Measurements from ENCODE around the gene TNKS1BP1.

The TNKS1BP1 gene

GRCh38 chr11:57324886-57325734 is at the start of gene TNKS1BP1:
Gene TNKS1BP1 (minus strand): TSS chr11:57324952. CDS start chr11:57321885, 3,067 bp downstream.
- Histone ChIP-seq H3F3A (ENCODE audit: control insufficient read depth, insufficient read depth) (peaks cover 19% of the 10 kb centered on the region), H3K4me1 (ENCODE audit: control insufficient read depth, low read length) (peaks cover 41% of the 10 kb centered on the region), H4K20me1 (ENCODE audit: control insufficient read depth, insufficient read depth, low read depth, low read length) (no peaks in the 10 kb centered on the region), H3K9me3 (ENCODE audit: control insufficient read depth, insufficient read depth, low read length) (no peaks in the 10 kb centered on the region), H3K4me3 (ENCODE audit: low read length) (peak within 1 kb of the TSS; percentile 87), H3K27me3 (ENCODE audit: control insufficient read depth, low read length) (no peaks in the 10 kb centered on the region), H3K4me2 (ENCODE audit: low read length) (peak within 1 kb of the TSS; percentile 91), H3K9me2 (replicated peaks; ENCODE audit: control insufficient read depth, low read length) (no peaks in the 10 kb centered on the region), H3K36me3 (ENCODE audit: control insufficient read depth, low read length) (peaks cover 49% of the 10 kb centered on the region), H3K79me2 (ENCODE audit: control insufficient read depth, low read length) (no peaks in the 10 kb centered on the region), H3K27ac (ENCODE audit: low read depth, low read length) (peak within 1 kb of the TSS; percentile 80)
- TF ChIP-seq EZH2phosphoT487 (IDR thresholded peaks at IDR 0.05; ENCODE audit: borderline replicate concordance, low read length) (no peak), CTCF (IDR thresholded peaks at IDR 0.05; ENCODE audit: low read depth, low read length, poor library complexity, severe bottlenecking) (peak; percentile 13)

- Histone ChIP-seq H3K4me2 (ENCODE audit: low read length) (no peak overlapping the region), H3K36me3 (ENCODE audit: control insufficient read depth, low read length) (no peaks in the 10 kb centered on the region), H3K27me3 (ENCODE audit: control insufficient read depth, low read length) (no peaks in the 10 kb centered on the region; the same call in 1 of the 2 replicates), H3F3A (ENCODE audit: control insufficient read depth, insufficient read depth) (no peaks in the 10 kb centered on the region), H3K79me2 (ENCODE audit: control insufficient read depth, low read length) (no peaks in the 10 kb centered on the region), H4K20me1 (ENCODE audit: control insufficient read depth, insufficient read depth, low read depth, low read length) (no peaks in the 10 kb centered on the region), H3K27ac (ENCODE audit: low read depth, low read length) (no peak overlapping the region), H3K9me2 (replicated peaks; ENCODE audit: control insufficient read depth, low read length) (no peaks in the 10 kb centered on the region), H3K4me3 (ENCODE audit: low read length) (no peak overlapping the region), H3K9me3 (ENCODE audit: control insufficient read depth, insufficient read depth, low read length) (no peaks in the 10 kb centered on the region), H3K4me1 (ENCODE audit: control insufficient read depth, low read length) (no peaks in the 10 kb centered on the region)
- TF ChIP-seq CTCF (IDR thresholded peaks at IDR 0.05; ENCODE audit: low read depth, low read length, poor library complexity, severe bottlenecking), result no peak
- no peak for TF ChIP-seq EZH2phosphoT487 (IDR thresholded peaks at IDR 0.05; ENCODE audit: borderline replicate concordance, low read length)
Measured at GRCh38 chr11:57373146-57373545, 48.4 kb upstream of the TNKS1BP1 start.

- Histone ChIP-seq H3K9me2 (replicated peaks; ENCODE audit: control insufficient read depth, low read length) (no peaks in the 10 kb centered on the region), H3K79me2 (ENCODE audit: control insufficient read depth, low read length) (no peaks in the 10 kb centered on the region), H3K4me1 (ENCODE audit: control insufficient read depth, low read length) (no peaks in the 10 kb centered on the region), H3K27me3 (ENCODE audit: control insufficient read depth, low read length) (no peaks in the 10 kb centered on the region; the same call in 1 of the 2 replicates), H3K4me3 (ENCODE audit: low read length) (no peak overlapping the region), H3K9me3 (ENCODE audit: control insufficient read depth, insufficient read depth, low read length) (no peaks in the 10 kb centered on the region), H4K20me1 (ENCODE audit: control insufficient read depth, insufficient read depth, low read depth, low read length) (no peaks in the 10 kb centered on the region), H3F3A (ENCODE audit: control insufficient read depth, insufficient read depth) (no peaks in the 10 kb centered on the region), H3K27ac (ENCODE audit: low read depth, low read length) (no peak overlapping the region), H3K36me3 (ENCODE audit: control insufficient read depth, low read length) (no peaks in the 10 kb centered on the region), H3K4me2 (ENCODE audit: low read length) (no peak overlapping the region)
- no peak for TF ChIP-seq EZH2phosphoT487 (IDR thresholded peaks at IDR 0.05; ENCODE audit: borderline replicate concordance, low read length)
- no peak for TF ChIP-seq CTCF (IDR thresholded peaks at IDR 0.05; ENCODE audit: low read depth, low read length, poor library complexity, severe bottlenecking)
Measured at GRCh38 chr11:57370941-57371340, 46.2 kb upstream of the TNKS1BP1 start.
